ENCODE results near the gene ABHD1. TPM values are rescaled to one million over a fixed set of nuclear protein-coding genes. Genes with fewer than 3 reads are reported as not detected.

ABHD1 gene
- total RNA-seq, 1 experiment from 2014 or later: 0.18 TPM

DNA sequence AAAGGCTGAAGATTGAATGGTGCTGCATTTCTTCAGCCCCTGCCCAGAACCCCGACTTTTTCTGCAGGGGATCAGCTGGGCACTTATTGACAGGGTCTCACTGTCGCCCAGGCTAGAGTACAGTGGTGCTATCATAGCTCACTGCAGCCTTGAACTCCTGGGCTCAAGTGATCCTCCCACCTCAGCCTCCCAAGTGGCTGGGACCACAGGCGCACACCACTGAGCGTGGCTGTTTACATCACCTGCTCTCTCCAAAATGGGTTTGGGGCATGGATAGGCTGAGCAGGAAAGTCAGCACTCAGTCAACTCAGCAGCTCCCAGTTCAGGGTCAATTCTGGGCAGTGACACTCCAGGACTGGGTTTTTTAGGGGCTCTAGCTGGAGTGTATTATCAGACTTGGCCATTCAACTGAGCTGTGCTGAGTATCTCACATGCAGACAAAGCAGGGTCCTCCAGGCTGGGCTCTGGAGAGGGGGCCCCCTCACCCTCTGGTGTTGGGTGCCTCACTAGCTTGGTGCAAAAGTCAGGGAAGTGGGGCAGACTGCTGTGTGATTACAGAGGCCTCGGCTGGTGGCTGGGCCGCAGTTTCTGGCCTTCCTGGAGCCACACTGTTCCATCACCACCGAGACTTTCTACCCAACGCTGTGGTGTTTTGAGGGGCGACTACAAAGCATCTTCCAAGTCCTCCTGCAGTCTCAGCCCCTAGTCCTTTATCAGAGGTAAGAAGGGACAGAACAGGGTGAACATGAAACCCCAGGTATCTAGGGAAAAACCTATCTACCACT is 4.5 kb downstream of the ABHD1 start:
- intact Hi-C loops (cut with micrococcal nuclease; ENCODE audit: unreplicated experiment): no loop called here
- no peak for DNase-seq
- no peaks in the 10 kb centered on the region for H3K9me3 Mint-ChIP-seq (ENCODE audit: unreplicated experiment)
- POLR2A ChIA-PET: interaction anchor here (0.6 kb wide), 1 partner anchor 41 kb away, joined by 3 read pairs; no protein-coding TSS in a partner anchor
- H3K4me3 ChIP-seq (ENCODE audit: low read depth, low read length): no peak overlapping the region
- CTCF ChIA-PET: no interaction called here
- no peak overlapping the region for H3K27ac Mint-ChIP-seq (ENCODE audit: unreplicated experiment)
- peaks cover 11% of the 10 kb centered on the region for H3K4me1 Mint-ChIP-seq (ENCODE audit: low read depth, unreplicated experiment)
- no peaks in the 10 kb centered on the region for H3K9me3 ChIP-seq
- no peaks in the 10 kb centered on the region for H3K27me3 ChIP-seq (replicated peaks; ENCODE audit: control insufficient read depth, insufficient read depth, low read length)
- no TSS peak for BruUV-seq (replicated peaks)
- no peaks in the 10 kb centered on the region; the same call in 1 of the 2 replicates for H3K36me3 ChIP-seq (ENCODE audit: control insufficient read depth, insufficient read depth, low read length)
- peaks cover 13% of the 10 kb centered on the region for H3K4me1 ChIP-seq
- H3K4me3 Mint-ChIP-seq (ENCODE audit: unreplicated experiment): no peak overlapping the region
- H3K27me3 Mint-ChIP-seq (ENCODE audit: insufficient read depth, unreplicated experiment): no peaks in the 10 kb centered on the region
- TF ChIP-seq, protein P1, sequence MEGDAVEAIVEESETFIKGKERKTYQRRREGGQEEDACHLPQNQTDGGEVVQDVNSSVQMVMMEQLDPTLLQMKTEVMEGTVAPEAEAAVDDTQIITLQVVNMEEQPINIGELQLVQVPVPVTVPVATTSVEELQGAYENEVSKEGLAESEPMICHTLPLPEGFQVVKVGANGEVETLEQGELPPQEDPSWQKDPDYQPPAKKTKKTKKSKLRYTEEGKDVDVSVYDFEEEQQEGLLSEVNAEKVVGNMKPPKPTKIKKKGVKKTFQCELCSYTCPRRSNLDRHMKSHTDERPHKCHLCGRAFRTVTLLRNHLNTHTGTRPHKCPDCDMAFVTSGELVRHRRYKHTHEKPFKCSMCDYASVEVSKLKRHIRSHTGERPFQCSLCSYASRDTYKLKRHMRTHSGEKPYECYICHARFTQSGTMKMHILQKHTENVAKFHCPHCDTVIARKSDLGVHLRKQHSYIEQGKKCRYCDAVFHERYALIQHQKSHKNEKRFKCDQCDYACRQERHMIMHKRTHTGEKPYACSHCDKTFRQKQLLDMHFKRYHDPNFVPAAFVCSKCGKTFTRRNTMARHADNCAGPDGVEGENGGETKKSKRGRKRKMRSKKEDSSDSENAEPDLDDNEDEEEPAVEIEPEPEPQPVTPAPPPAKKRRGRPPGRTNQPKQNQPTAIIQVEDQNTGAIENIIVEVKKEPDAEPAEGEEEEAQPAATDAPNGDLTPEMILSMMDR (IDR thresholded peaks at IDR 0.05; ENCODE audit: insufficient read depth in 1 of 2, low read depth in 1 of 2, low read length in 1 of 2, severe bottlenecking in 1 of 2, unreplicated experiment in 1 of 2): no peak
- peaks cover 5% of the 10 kb centered on the region for H3K36me3 Mint-ChIP-seq (ENCODE audit: insufficient read depth, unreplicated experiment)

DNA sequence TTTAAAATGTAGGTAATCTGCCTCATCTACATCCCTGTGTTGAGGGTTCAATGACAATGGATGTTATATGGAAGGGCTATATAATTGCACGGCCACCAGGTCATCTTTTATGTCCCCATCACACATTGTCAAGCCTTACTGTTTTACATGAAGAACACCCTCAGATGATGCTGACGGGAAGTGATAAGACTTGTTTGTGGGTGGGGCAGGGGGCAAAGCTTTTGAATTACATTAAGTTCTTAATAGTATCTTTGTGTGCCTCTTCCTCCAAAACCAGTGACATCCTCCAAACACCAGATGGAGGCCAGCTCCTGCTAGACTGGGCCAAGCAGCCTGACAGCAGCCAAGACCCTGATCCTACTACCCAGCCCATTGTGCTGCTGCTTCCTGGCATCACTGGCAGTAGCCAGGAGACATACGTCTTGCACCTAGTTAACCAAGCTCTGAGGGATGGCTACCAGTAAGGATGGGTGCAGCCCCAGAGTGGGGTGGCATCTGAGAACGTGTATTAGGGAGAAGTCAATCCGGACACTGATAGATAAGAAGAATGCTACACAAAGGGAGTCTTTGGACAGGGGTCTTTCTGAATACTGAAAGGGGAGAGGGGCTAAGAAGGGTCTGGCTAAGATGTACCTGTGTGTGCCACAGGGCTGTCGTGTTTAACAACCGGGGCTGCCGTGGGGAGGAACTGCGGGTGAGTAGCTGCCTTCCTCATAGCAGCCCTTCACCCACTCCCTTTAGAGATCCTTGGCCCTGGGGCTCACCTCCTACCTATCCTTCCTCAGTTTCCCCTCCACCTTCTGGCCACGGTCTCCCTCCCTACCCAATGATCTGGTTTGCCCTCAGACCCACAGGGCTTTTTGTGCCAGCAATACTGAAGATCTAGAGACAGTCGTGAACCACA is 5.3 kb downstream of the ABHD1 start:
- Histone ChIP-seq H3K4me3 (ENCODE audit: low read depth, low read length) (no peak overlapping the region), H3K36me3 (ENCODE audit: control insufficient read depth, insufficient read depth, low read length) (no peaks in the 10 kb centered on the region; the same call in 1 of the 2 replicates), H3K27me3 (replicated peaks; ENCODE audit: control insufficient read depth, insufficient read depth, low read length) (no peaks in the 10 kb centered on the region), H3K9me3 (no peaks in the 10 kb centered on the region), H3K4me1 (peaks cover 16% of the 10 kb centered on the region)
- Mint-ChIP-seq H3K4me1 (ENCODE audit: low read depth, unreplicated experiment) (peaks cover 15% of the 10 kb centered on the region), H3K27me3 (ENCODE audit: insufficient read depth, unreplicated experiment) (no peaks in the 10 kb centered on the region), H3K4me3 (ENCODE audit: unreplicated experiment) (no peak overlapping the region), H3K27ac (ENCODE audit: unreplicated experiment) (no peak overlapping the region), H3K9me3 (ENCODE audit: unreplicated experiment) (no peaks in the 10 kb centered on the region), H3K36me3 (ENCODE audit: insufficient read depth, unreplicated experiment) (peaks cover 14% of the 10 kb centered on the region)
- intact Hi-C loops (cut with micrococcal nuclease; ENCODE audit: unreplicated experiment): no loop called here
- DNase-seq: no peak
- CTCF ChIA-PET: no interaction called here
- BruUV-seq (replicated peaks): no TSS peak
- POLR2A ChIA-PET: no interaction called here
- TF ChIP-seq, protein P1 (IDR thresholded peaks at IDR 0.05; ENCODE audit: insufficient read depth in 1 of 2, low read depth in 1 of 2, low read length in 1 of 2, severe bottlenecking in 1 of 2, unreplicated experiment in 1 of 2): no peak

DNA sequence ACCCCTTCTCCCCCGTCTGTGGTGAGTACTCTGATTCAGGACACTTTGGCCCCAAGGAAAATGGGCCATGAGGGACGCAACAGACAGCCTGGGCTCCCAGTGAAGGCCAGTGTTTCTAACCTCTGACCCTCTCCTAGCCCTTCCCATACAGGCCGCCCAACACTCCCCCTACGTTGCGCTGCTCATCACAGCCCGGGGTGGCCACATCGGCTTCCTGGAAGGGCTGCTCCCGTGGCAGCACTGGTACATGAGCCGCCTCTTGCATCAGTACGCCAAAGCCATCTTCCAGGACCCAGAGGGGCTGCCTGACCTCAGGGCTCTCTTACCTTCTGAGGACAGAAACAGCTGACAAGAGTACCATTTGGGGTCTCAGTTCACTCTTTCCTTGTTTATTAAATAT is 6.8 kb downstream of the ABHD1 start:
- Histone ChIP-seq H3K4me3 (ENCODE audit: low read depth, low read length) (no peak overlapping the region), H3K4me1 (peaks cover 15% of the 10 kb centered on the region), H3K27me3 (replicated peaks; ENCODE audit: control insufficient read depth, insufficient read depth, low read length) (no peaks in the 10 kb centered on the region), H3K9me3 (no peaks in the 10 kb centered on the region), H3K36me3 (ENCODE audit: control insufficient read depth, insufficient read depth, low read length) (no peaks in the 10 kb centered on the region; the same call in 1 of the 2 replicates)
- no TSS peak for BruUV-seq (replicated peaks)
- H3K27me3 Mint-ChIP-seq (ENCODE audit: insufficient read depth, unreplicated experiment): no peaks in the 10 kb centered on the region
- TF ChIP-seq, protein P1 (IDR thresholded peaks at IDR 0.05; ENCODE audit: insufficient read depth in 1 of 2, low read depth in 1 of 2, low read length in 1 of 2, severe bottlenecking in 1 of 2, unreplicated experiment in 1 of 2): no peak
- peaks cover 28% of the 10 kb centered on the region for H3K36me3 Mint-ChIP-seq (ENCODE audit: insufficient read depth, unreplicated experiment)
- no peak for DNase-seq
- H3K4me1 Mint-ChIP-seq (ENCODE audit: low read depth, unreplicated experiment): peaks cover 15% of the 10 kb centered on the region
- CTCF ChIA-PET: no interaction called here
- POLR2A ChIA-PET: no interaction called here
- H3K9me3 Mint-ChIP-seq (ENCODE audit: unreplicated experiment): no peaks in the 10 kb centered on the region
- intact Hi-C loops (cut with micrococcal nuclease; ENCODE audit: unreplicated experiment): no loop called here
- H3K27ac Mint-ChIP-seq (ENCODE audit: unreplicated experiment): no peak overlapping the region
- H3K4me3 Mint-ChIP-seq (ENCODE audit: unreplicated experiment): no peak overlapping the region

All from Caco-2 (cell line).